Omental fat pad (tissue), 4 donors: ENCODE data around the gene RANBP3L. TPM values are rescaled to one million over a fixed set of nuclear protein-coding genes. Genes with fewer than 3 reads are reported as not detected.
A peak's percentile ranks its signal among the peaks of the same experiment; 100 is the strongest.

Experiments used
- ATAC-seq: fragments of 150-250 bp; one replicate; pipeline ENCODE4 v1.9.1; 2016; ENCODE audit warnings: mild to moderate bottlenecking, moderate library complexity; ENCODE audit not compliant: low FRiP score
- DNase-seq: peaks from one replicate; pipeline ENCODE4 v3.0.0-alpha.2; 2019; ENCODE audit warnings: low spot score
- total RNA-seq, 4 donors: library from RNA; depleted of rRNA; stranded (reverse); fragments of >200 nt; gene quantifications; one replicate each; pipeline ENCODE4 v1.1.0, GENCODE V29; 2016
- TF ChIP-seq, protein P1 (sequence below), 3 donors: fragments of 450-650 bp; IDR thresholded peaks; one replicate each; pipeline ENCODE4 v1.5.1; 2016 to 2017; ENCODE audit warnings: antibody characterized with exemption in 3 of 3, mild to moderate bottlenecking in 3 of 3, moderate library complexity in 2 of 3

RANBP3L gene
- total RNA-seq, 4 donors from 2014 or later: 0.50 to 10.6 (median 2.8) TPM

DNA sequence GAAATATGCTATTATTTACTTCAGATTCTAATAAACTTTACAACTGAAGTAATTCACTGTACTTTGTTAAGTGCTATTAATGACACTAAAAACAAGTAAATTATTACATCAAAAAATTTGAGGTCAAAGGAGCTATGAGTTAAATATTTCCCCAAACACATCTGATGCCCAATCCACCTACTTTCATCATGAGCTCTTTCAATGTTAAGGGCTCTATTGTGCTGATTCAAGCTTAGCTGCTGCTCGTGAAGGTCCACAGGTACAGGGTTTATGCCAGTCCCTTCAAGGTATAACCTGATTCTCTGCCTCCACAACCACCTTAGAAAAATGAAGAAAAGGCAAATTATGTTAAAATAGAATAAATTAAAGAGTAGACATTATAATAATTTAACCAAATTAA, 84.1 kb downstream of the RANBP3L start:
- ATAC-seq: no peak
- no peak for DNase-seq
- TF ChIP-seq, protein P1, sequence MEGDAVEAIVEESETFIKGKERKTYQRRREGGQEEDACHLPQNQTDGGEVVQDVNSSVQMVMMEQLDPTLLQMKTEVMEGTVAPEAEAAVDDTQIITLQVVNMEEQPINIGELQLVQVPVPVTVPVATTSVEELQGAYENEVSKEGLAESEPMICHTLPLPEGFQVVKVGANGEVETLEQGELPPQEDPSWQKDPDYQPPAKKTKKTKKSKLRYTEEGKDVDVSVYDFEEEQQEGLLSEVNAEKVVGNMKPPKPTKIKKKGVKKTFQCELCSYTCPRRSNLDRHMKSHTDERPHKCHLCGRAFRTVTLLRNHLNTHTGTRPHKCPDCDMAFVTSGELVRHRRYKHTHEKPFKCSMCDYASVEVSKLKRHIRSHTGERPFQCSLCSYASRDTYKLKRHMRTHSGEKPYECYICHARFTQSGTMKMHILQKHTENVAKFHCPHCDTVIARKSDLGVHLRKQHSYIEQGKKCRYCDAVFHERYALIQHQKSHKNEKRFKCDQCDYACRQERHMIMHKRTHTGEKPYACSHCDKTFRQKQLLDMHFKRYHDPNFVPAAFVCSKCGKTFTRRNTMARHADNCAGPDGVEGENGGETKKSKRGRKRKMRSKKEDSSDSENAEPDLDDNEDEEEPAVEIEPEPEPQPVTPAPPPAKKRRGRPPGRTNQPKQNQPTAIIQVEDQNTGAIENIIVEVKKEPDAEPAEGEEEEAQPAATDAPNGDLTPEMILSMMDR (IDR thresholded peaks at IDR 0.05): no peak

DNA sequence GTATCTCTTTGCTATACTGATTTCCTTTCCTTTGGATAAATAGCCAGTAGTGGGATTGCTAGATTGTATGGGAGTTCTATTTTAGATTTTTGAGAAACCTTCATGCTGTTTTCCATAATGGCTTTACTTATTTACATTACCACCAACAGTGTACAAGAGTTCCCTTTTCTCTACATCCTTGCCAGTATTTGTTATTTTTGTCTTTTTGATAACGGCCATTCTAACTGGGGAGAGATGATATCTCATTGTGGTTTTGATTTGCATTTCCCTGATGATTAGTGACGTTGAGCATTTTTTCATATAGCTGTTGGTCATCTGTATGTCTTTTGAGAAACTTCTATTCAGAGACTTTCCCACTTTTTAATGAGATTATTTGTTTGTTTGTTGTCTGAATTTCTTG, 85.8 kb downstream of the RANBP3L start:
- no peak for ATAC-seq
- no peak for DNase-seq
- TF ChIP-seq, protein P1 (IDR thresholded peaks at IDR 0.05): no peak

DNA sequence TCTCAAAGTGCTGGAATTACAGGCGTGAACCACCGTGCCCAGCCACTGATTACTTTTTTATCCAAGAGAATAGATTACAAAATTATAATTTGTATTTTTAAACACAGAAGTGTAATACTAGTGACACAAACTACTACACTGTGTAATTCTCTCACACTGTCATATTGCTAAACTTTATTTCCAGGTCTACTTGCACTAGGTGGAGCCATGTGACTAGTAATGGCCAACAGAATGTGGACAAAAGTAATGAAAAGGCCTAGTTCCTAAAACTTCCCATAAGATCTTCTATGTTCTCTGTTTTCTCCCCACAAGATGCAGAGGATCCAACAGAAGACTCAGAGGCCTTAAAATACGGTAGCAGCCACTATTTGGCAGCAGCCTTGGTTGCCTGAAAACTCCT, 87.3 kb downstream of the RANBP3L start:
- ATAC-seq (no peak), DNase-seq (no peak)
- TF ChIP-seq, protein P1 (IDR thresholded peaks at IDR 0.05): no peak

DNA sequence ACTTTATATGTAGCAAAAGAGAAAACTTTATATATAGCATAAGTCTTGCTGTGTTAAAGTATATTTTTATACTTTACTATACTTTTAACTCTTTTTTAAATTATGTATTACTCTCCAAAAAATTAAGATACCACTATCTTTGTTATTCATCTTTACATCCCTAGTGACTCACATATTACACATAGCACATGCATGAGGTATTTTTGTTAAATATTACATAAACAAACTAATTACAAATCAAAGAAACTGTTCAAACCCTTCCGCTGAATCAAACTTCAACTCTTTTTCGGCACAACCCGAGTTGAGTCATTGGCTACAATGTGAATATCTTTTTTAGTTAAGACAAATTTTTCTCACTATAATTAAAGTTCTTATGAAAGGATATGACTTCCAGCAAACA, 92.0 kb downstream of the RANBP3L start:
- TF ChIP-seq, protein P1 (IDR thresholded peaks at IDR 0.05): no peak
- ATAC-seq: no peak

DNA sequence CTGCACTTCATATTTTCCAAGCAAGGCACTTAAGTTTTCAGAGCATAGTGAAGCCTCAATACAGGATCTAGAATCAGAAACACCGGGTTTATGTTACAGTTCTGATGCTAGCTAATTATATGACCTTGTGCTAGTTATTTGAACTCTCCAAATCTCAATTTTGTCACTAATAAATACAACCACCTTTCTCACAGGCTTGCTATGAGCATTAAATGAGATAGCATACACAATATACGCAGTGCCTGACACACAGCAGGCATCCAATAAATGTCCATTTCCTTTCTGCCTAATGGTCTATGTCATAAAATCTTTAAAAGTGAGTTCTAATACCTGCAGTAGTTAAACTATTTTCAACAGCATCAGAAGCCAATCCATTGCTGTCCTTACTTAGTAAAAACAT, 92.9 kb downstream of the RANBP3L start:
- ATAC-seq (no peak), DNase-seq (no peak)
- TF ChIP-seq, protein P1 (IDR thresholded peaks at IDR 0.05): no peak

More for the DNA sequence above, 92.0 kb downstream of the RANBP3L start:
- DNase-seq: no peak

DNA sequence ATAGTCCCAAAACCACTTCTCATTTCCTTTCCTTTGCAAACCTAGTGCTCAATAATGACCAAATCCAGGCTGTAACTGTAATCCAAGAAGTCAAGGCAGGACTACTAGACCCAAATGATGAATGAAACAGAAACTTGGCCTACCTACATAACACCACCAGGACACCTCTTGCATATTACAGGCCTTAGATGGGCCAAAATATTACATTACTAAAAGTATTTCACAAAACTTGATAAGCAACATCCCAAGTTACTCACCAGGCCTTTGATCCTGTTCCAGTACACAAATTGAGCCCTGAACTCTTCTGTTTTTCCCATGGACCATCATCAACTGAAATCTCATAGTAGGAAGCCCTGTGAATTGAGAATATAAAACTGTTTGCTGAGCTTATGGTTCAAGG, 94.8 kb downstream of the RANBP3L start:
- TF ChIP-seq, protein P1 (IDR thresholded peaks at IDR 0.05): no peak
- DNase-seq: no peak
- ATAC-seq: peak; percentile 96

DNA sequence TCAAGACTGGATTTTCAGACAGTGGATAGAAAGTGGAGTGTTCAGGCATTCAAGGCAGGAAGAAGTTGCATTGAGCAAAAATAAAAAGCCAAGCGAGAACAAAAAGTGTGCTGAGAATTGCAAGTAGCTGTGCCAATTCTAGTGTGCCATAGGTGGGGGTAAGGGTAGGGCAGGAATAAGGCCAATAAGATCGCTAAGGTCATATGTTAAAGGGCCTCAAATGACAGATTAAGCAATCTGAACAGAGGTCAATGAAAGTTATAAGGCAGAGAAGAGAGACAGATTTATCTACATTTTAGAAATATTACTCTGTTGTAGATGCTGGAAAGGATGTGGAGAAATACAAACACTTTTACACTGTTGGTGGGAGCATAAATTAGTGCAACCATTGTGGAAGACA, 96.4 kb downstream of the RANBP3L start:
- TF ChIP-seq, protein P1 (IDR thresholded peaks at IDR 0.05): no peak
- no peak for ATAC-seq
- no peak for DNase-seq
